Measurements from ENCODE around the gene DUSP22.

DNA sequence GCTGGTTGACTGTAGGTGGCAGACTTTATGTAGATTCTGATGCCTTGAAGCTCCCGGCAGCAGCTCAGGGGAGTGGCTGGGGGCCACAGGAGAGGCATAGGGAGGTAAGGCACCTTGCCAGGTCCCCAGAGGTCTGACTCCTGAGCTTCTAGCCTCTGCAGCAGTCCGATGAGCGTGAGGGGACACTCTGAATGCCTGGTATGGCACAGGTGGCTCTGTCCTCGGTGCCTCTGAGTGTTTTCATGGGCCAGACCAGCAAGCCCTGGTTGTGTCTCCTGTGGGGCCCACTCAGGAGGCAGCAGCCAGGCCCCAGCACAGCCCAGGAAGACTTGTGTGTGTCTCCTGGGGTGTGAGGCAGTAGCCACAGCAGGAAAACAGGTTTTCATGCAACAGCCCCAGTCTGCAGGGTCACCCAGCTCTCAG lies 59.6 kb downstream of the DUSP22 start:
- TF ChIP-seq, protein P1, sequence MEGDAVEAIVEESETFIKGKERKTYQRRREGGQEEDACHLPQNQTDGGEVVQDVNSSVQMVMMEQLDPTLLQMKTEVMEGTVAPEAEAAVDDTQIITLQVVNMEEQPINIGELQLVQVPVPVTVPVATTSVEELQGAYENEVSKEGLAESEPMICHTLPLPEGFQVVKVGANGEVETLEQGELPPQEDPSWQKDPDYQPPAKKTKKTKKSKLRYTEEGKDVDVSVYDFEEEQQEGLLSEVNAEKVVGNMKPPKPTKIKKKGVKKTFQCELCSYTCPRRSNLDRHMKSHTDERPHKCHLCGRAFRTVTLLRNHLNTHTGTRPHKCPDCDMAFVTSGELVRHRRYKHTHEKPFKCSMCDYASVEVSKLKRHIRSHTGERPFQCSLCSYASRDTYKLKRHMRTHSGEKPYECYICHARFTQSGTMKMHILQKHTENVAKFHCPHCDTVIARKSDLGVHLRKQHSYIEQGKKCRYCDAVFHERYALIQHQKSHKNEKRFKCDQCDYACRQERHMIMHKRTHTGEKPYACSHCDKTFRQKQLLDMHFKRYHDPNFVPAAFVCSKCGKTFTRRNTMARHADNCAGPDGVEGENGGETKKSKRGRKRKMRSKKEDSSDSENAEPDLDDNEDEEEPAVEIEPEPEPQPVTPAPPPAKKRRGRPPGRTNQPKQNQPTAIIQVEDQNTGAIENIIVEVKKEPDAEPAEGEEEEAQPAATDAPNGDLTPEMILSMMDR (IDR thresholded peaks at IDR 0.05; ENCODE audit: low read depth, low read length, missing input control) = no peak
- TF ChIP-seq, protein P2, sequence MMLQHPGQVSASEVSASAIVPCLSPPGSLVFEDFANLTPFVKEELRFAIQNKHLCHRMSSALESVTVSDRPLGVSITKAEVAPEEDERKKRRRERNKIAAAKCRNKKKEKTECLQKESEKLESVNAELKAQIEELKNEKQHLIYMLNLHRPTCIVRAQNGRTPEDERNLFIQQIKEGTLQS (IDR thresholded peaks at IDR 0.05) = no peak
